Activated gamma-delta T cell treated with Interleukin-2 at 50 U/mL for 16 hours (primary cell): Measurements from ENCODE around the gene MSRB3.
"Not testable (repeated sequence)": the region's sequence is repeated elsewhere in the genome, so short reads cannot be mapped to it uniquely, and the experiment has no call there.

Experiments
- DNase-seq: peaks from one replicate; pipeline ENCODE4 v3.0.0-alpha.2; 2020

Gene MSRB3

GRCh38 chr12:65460063-65460462, 181.6 kb downstream of the MSRB3 start:
- DNase-seq, result no peak

DNA sequence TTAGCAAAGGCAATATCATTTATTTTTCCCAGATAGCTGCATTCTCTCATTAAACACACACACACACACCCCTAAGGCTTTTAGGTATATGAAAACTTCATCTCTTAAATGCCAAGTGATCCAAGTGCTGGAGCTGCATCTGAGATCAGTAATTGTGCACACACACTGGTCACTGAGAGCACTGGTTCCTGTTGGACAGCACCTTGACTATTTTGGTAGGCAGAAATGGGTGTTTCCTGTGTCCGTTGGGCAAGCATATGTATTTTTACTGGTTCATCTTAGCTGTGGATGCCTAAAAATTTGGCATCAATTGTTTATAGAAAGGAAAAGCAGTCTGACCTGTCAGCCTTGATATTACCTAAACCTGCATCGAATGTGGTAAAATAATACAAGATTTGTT, 182.5 kb downstream of the MSRB3 start:
- DNase-seq, result no peak

DNA sequence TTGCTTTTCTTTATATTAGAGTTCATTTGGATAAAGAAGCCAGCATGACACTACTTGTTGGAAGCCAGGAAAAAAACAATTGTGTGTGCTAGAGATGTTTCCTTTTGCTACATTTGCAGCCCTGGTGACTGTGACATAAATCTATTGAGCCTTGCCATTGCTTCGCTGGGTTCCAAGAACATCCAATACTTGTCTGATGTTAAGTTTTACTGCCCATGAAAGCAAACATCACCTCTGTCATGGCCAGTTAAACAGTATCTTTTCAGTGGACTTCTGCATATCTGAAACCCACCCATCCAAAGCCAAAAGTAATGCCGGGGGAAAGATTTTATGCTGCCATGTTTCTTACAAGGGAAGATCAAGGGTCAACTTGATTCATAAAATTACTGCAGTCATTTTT, 184.0 kb downstream of the MSRB3 start:
- no peak for DNase-seq

DNA sequence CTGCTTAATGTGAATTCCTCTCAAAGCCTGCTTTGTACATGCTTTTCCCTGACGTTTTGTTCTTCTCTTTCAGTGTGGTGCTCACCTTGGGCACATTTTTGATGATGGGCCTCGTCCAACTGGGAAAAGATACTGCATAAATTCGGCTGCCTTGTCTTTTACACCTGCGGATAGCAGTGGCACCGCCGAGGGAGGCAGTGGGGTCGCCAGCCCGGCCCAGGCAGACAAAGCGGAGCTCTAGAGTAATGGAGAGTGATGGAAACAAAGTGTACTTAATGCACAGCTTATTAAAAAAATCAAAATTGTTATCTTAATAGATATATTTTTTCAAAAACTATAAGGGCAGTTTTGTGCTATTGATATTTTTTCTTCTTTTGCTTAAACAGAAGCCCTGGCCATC, 184.6 kb downstream of the MSRB3 start:
- DNase-seq, result no peak

GRCh38 chr12:65463611-65464010, 185.1 kb downstream of the MSRB3 start:
- no peak for DNase-seq

DNA sequence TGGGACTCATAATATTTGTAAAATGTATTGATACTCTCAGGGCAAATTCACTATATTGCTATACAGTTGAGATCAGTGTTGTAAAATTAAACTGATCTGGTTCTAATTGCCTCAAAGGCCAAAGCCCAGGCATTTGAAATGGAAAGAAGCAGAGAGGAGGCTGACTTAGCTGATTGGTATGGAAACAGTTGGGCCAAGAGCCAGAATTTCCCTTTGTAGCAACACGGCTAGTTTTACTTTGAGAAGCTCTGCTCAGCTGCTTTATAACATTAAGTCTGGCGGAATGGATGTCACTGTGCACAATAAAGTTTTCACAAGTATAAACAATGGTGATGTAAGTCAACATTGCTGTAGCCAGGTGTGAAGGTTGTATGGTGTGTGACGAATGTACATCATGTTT, 186.4 kb downstream of the MSRB3 start:
- no peak for DNase-seq

DNA sequence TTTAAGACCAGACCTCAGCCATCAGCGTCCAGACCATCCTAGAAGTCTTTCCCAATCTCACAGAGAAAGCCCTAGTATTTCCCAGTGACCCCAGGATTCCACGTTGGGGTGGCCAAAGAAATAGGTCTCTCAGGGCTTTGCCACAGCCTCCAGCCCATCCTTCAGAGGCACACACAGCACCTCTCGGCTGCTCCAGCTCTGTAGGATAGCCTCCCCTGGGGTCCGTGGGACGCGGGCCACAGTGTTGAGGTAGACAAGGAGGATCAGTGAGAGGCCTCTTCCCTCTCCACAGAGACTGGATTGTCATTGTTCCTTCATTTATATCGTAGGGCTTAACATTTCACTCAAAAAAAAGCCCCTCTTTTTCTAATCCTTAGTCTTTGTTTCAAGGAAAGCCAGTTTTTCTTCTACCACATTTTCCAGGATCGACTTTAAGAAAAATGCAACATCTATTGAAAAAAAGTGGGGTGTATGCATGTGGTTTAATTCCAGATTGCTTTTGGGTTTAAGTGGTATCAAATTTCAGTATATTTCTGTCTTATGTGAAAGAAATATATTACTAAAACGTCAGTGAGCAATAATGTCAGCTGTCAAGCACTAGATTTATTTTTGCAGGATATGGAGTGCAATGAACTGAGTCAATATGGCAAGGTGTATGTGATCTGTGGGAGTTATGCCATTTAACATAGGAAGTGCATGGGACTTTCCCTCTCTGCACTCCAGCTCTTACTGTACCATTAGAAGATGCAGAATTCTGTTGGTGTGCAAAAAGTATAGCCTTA, 187.5 kb downstream of the MSRB3 start:
- no peak for DNase-seq

DNA sequence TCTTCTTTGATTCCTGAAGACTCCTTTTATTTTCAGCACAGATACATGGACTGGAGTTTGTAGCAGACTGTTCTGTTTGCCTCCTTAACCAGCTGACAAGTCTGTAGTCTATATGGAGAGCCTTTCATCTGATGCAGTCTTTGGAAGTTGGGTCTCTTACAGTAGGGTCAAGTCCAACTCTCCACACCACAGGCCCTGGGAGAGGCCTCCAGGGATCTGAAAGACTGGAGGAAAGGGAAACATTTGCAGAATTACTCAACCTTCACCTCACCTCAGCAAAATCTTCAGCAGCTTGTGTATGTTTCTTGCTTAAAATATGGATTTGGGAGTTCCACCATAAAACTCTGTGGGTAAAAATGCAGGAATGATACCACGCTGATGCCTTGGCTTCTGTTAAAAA, 188.4 kb downstream of the MSRB3 start:
- DNase-seq, result no peak

GRCh38 chr12:65470256-65470655, 191.8 kb downstream of the MSRB3 start:
- no peak for DNase-seq

- no peak for DNase-seq
Measured at GRCh38 chr12:65472079-65472478, 193.6 kb downstream of the MSRB3 start.

GRCh38 chr12:65474831-65475230, 196.3 kb downstream of the MSRB3 start:
- no peak for DNase-seq

GRCh38 chr12:65477721-65478120, 199.2 kb downstream of the MSRB3 start:
- no peak for DNase-seq

GRCh38 chr12:65483891-65484516, 205.5 kb downstream of the MSRB3 start:
- not testable (repeated sequence) for DNase-seq

DNA sequence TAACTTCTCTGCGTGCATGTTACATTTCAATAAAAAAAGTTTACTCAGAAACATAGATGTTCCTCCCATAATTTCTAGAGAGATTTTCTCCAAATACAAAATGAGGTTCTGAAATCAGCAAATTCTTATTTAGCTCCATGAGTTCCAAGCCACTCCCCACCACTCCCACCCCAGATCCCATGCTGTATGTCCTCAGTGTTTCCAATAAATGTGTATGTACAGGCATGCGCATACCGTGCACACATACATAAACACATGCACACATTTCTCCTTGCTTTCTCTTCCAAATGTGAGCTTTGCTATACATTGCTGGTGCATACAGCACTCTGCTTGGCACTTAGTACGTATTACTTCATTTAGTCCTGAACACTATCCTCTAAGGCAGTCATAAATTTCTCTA, 209.7 kb downstream of the MSRB3 start:
- DNase-seq, result no peak

DNA sequence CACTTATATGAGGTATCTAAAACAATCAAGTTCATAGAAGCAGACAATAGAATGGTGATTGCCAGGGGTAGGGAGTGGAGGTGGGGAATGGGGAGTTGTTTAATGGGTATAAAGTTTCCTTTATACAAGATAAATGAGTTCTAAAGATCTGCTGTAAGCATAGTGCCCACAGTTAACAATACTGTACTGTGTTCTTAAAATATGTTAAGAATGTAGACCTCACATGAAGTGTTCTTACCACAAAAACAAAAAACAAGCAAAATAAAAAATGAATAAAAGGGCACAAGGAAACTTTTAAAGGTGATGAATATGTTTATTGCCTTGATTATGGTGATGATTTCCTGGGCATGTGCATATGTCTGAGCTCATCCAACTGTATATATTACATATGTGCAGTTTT, 211.8 kb downstream of the MSRB3 start:
- no peak for DNase-seq

GRCh38 chr12:65492998-65493912, 214.8 kb downstream of the MSRB3 start:
- no peak for DNase-seq

DNA sequence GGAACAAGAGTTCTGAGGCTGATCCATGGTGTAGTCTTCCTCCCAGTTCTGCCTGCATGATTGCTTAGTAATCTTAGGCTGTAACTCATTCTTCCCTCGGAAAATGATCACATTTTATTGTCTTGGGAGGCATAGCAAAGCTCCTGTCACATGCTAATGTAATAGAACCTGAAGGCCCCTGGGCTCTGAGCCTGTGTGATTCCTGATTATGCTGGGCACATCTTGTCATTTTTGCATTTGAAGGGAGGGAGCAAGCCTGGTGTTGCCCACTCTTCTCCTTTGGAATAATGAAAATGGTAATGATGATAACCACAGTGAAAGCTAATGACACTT, 215.4 kb downstream of the MSRB3 start:
- DNase-seq, result no peak

DNA sequence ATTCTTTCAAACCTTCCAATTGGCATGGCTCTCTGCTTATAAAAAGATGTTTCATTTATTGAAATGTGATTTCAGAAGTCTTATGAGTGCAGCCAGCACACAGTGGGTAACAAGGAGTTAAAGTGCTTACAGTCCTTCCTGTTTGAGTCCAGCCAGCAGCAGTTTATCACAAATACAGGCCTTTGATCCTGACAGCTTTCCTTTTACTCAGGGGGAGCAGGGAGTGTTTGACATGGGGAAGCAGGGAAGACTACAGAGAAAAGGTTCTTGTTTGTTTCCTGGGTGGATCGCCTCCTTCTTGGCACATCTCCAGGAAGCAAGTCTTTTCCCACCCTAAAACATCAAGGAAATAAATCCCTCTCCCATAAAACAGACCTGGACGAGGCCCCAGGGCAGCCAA, 216.1 kb downstream of the MSRB3 start:
- no peak for DNase-seq

DNA sequence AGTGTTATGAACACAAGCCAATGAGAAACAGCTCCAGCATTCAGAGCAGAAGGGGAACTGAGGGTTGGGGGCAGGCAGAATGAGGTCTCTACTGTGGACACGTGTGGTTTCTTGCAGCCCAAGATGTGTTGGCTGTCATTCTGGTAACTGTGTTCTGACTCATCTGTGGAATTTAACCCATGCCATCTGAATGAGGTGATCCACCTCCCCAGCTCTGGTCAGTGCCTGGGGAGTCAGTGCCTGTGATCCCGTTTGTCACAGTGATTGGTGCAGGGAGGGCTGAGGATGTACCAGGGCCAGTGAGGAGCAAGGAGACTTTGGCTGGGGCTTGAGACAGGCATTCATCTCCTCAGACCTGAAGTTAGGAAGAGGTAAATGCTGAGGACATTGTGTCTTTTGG, 216.8 kb downstream of the MSRB3 start:
- no peak for DNase-seq

DNA sequence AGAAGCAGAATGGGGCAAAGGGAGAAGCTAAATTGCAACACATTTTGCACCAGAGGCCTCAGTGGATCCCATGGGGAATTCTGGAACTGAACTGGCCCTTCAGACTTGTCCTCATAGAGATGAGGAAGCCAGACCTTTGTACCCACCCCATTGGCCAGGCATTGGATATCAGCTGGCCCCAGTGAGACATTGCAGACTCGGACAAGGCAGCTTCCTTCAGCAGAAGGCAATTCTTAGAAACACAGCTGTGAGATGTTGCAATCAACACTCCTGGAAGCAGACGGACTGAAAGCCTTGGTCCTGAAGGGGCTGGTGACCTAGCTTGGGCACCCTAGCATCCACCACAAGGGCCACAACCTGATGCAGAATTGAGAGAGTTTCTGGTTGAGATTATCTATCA, 218.1 kb downstream of the MSRB3 start:
- no peak for DNase-seq

DNA sequence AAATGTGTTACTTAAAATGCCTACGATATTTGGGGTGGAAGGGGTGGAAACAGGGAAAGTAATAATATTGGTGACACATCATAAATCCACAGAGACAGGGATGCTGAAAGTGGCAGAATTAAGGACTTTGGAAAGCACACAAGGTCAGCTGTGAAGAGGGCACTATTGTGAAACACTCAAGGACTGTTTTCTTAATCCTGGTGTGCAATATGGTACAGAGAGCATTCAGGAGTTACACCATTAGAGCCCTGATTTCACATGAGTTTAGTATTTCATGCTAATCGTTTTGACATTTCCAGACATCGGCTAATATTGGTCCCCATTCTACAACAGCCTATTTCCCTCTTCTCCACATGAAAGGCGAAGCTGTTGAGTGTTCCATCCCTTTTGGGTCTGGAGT, 219.2 kb downstream of the MSRB3 start:
- DNase-seq, result no peak

DNA sequence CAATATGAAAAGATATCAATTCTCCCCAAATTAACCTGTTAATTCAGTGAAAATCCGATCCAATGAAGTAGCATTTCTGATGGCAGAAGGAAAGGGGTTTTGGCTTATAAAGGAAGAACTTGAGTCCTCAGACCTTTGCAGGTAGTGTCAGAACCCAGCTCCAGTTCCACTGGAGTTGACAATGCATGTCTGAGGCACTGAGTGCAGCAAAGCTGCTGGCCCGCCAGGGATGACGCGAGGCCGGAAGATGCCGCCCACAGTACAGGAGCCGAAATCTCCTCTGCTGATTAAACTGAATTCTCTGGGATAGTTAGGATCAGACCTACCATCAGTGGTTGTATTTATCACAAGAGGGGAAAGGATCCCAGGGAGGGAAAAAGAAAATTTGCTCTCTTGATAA, 220.7 kb downstream of the MSRB3 start:
- DNase-seq, result no peak

DNA sequence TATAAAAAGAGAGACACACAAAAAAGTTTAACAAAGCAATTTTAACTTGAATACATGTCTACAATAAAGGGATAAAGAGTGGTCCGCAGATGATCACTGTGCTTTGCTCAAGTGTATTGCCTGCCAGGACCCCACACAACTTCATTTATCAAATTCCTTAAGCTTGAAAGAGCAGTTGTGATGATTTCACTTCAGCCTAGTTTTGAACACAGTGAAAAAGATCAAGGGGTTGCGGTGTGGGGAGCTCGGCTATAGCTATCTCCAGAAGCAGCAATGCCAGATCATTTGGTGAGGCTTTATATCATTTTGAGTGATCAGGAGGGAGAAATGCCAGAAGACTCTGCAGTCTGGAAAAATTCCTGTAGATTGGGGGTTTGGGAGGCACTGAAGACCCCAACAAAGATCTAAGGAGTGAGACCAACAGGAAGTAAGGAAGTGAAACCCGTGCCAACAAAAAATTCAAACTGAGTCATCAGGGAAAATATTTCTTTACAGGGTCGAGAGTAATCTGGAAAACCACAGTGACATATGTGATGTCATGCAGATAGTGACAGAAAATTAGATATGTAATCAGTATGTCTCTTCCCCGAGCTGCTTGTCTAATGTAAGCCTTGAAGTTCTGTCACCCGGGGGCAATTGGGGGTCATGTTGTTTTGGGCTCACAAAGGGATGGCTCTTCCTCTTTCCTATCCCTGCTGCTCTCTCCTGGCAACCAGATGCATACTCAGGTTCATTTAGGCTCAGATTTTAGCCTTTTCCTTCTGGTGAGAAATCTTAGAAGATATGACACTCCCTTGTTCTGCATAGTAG, 221.8 kb downstream of the MSRB3 start:
- DNase-seq, result no peak
